NCI-H446 (cell line): ENCODE measurements around the gene EPHB4.
"Not testable (repeated sequence)": the region's sequence is repeated elsewhere in the genome, so short reads cannot be mapped to it uniquely, and the experiment has no call there.

Experiments used
- DNase-seq, 2 experiments: peaks; one replicate each; lab custom pipeline; 2025; lab: John Stamatoyannopoulos, UW

EPHB4 gene

DNA sequence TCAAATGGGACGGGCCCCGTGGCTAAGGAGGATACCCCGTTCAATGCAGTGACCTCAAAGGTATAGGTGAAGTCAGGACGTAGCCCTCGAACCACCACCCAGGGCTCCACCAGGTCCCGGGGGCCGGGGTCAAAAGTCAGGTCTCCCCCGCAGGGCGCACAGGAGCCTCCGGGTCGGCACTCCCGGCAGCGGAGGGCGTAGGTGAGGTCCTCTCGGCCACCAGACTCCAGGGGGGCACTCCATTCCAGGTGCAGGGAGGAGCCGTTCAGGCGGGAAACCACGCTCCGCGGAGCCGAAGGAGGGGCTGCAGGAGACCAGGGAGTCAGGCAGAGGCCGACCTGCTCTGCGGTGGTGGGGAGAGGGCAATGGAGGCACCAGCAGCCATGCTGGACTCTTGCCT lies 7.7 kb downstream of the EPHB4 start:
- DNase-seq, result no peak

DNA sequence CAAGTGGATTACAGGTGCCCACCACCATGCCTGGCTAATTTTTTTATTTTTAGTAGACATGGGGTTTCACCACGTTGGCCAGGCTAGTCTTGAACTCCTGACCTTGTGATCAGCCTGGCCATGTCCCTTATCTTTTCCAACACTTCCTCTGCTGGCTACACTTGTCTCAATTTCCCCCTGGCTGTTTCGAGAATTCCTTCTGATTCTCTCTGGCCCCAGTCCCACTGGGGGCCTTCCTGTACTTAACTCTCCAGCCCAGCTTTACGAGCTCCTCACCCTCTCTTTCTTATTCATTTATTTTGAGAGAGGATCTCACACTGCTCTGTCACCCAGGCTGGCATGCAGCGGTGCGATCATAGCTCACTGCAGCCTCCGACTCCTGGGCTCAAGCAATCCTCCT lies 8.5 kb downstream of the EPHB4 start:
- no peak for DNase-seq

DNA sequence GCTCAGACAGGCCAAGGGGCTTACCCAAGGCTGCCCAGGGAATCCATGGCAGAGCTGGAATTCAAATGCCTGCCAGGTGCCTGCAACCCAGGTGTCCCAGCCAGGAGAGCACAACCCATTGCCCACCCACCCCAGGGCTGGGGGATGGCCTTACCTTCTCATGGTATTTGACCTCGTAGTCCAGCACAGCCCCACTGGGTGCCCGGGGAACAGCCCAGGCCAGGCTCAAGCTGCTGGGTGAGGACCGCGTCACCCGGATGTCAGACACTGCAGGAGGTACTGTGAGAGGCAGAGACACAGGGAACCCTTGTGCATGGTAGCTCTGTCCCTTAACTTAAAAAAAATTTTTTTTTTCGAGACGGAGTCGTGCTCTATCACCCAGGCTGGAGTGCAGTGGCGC lies 9.0 kb downstream of the EPHB4 start:
- DNase-seq, result no peak

DNA sequence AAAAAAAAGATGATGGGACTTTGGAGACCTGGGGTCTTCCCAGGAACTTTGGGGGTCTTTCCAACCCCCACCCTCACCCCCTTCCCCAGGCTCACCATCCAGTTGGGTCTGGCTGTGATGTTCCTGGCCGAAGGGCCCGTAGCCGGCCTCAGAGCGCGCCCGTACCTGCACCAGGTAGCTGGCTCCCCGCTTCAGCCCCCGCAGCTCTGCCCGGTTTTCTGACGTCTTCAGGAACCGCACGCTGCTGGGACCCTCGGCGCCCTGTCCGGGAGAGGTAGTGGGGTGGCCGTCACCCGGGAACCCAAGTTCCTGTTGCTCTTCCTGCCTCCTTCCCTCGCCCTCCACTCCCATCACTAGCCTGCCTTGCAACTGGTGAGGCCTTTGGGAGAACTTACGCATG lies 10.2 kb downstream of the EPHB4 start:
- no peak for DNase-seq

DNA sequence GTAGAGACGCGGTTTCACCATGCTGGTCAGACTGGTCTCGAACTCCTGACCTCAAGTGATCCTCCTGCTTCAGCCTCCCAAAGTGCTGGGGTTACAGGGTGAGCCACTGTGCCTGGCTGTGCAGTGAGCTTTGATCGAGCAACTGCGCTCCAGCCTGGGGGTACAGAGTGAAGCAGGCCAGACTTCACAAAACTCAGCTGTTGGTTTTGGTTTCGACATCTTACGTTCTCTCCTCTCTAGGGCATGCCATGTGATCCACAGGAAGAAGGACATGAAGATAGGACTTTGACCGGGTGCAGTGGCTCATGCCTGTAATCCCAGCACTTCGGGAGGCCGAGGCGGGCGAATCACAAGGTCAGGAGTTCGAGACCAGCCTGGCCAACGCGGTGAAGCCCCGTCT lies 10.8 kb downstream of the EPHB4 start:
- not testable (repeated sequence) for DNase-seq

DNA sequence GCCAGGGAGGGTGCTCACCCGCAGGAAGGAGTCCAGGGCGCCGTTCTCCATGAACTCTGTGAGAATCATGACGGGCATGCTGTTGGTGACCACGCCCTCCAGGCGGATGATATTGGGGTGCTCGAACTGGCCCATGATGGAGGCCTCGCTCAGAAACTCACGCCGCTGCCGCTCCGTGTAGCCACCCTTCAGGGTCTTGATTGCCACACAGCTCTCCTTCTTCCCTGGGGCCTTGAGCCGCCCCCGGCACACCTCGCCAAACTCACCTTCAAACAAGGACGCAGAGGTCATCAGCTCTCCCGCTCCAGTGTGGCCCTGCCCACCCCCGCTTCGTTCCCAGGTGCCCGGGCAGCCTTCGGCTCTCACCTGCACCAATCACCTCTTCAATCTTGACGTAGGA lies 14.6 kb downstream of the EPHB4 start:
- DNase-seq, result no peak

DNA sequence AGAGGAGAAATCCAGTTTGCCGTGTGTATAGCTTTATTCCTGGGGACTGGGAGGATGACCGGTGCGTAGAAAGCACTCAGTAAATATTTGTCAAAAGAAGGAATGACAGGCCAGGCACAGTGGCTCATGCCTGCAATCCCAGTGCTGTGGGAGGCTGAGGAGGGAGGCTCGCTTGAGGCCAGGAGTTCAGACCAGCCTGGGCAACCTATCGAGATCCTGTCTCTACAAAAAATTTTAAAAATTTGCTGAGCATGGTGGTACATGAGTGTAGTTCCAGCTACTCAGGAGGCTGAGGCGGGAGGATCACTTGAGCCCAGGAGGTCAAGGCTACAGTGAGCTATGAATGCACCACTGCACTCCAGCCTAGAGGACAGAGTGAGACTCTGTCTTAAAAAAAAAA lies 15.8 kb downstream of the EPHB4 start:
- DNase-seq, result no peak

DNA sequence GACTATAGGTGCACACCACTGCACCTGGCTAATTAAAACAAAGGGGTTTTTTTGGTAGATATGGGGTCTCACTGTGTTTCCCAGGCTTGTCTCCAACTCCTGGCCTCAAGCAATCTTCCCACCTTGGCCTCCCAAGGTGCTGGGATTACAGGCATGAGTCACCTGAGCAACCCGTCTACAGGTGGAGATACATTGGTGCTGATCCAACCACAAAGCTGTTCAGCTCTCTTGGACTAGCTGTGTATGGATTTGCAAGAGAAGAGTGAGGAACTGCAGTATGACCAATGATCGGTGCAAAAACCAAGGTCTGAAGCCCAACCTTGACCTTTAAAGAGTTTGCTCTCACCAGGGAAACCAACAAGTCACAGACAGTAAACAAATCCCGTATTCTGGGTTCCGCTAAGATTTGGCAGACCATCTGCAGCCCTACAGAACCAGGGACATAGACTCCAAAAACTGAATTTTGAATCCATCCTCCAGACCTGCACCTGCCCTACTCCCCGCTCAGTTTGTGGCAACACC lies 18.9 kb downstream of the EPHB4 start:
- no peak for DNase-seq

DNA sequence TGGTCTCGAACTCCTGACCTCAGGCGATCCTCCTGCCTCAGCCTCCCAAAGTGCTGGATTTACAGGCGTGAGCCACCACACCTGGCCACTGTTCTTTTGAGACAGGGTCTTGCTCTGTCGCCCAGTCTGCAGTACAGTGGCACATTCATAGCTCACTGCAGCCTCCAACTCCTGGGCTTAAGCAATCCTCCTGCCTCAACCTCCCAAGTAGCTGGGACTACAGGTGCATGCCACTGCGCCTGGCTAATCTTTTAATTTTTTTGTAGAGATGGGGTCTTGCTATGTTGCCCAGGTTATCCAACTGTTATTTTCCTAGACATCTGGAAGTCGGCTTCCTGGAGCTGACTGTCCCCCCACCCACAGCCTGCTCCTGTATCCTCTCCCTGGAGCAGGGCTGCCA lies 20.4 kb downstream of the EPHB4 start:
- DNase-seq, result not testable (repeated sequence)

DNA sequence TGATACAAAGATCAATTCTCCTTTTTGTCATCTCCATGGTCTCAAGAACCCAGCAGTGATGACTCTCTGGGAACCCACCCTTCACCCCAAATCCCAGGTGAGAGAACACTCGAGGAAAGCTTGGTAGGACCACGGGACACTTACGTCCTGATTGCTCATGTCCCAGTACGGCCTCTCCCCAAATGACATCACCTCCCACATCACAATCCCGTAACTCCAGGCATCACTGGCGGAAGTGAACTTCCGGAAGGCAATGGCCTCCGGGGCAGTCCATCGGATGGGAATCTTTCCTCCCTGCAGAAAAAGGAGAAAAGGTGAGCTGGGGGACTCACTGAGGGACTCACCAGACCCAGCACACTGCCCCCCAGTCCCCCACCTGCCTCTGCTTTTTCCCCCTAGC lies 21.0 kb downstream of the EPHB4 start:
- DNase-seq, result no peak

DNA sequence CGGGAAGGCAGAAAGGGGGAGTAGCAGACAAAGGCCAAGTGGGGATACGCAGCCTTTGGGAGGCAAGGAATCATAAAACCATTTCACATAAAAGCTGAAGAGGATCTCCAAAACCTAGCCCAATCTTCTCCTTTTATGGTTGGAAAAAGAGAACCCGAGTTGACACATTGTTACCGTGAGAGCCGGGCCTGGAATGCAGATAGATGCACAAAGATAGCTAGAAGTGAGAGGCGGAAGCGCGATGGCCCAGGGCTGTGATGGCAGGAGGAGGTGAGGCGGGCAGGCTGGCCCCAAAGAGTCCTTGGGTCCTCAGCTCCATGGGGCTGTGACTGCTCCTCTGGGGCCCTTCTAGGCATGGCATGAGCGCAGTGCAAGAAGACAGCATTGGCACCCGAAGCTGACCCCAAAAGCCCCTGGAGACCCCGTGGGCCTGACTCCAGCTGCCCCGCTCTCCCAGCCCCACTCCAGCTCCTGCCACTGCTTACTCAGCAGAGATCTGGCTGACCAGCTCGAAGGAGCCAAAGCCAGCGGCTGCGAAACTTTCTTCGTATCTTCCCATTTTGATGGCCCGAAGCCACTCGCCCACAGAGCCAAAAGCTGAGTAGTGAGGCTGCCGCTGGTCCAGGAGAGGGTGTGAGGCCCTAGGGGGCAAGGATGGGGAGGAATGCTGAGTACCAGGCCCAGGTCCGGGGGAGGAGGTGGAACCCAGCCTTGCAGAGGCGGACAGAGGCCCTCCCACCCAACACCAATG lies 22.5 kb downstream of the EPHB4 start:
- no peak for DNase-seq

DNA sequence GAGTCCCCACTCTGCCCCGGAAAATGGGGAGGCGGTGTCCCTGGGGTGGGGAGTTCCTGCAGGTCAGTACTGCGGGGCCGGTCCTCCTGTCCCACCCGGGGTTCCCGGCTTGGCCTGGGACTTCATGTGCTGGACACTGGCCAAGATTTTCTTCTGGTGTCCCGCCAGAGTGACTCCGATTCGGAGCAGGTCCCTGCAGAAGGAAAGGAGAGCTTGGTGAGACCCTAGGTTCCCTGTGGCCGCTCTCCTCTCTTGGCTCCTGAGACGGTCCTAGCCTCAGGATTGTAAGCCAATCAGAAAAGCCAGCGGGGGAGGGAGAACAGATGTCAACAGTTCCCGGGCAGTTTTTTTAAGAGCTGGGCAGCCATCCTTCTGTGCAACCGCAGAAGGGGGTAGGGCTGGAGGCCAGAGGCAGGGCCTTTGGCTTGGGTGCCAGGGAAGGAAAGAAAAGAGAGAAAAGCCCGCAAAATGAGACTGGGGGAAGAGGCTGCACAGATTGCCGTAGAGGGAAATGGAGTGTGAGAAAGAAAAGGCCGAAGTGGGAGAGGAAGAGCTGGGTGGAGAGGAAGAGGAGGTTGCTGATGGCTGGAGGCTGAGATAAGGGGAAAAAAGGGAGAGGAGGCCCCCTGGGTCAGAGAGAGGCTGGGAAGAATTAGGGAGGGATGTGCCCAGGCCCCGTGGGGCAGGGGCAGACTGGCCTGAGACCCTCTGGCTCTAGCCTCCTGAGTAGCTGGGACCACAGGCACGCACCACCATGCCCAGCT lies 23.7 kb downstream of the EPHB4 start:
- DNase-seq, result peak; percentile 65 to 89

DNA sequence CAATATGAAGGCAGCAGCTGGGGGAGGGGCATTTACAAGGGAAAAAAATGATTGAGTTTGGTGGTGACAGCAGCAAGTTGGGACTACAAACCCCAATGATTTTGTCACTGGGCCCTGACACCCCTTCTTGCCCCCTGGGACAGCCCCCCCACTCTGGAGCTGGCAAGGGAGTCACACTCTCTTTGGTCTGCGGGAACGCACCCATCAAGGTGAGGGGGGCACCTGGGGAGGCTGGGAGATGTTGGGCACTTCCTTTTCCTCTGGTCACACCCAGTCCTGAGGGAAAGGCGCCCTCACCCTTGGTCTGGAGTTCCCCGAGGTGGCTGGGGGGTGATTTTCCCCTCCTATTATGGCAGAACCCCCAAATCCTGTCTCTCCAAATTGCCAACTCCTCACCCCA lies 24.4 kb downstream of the EPHB4 start:
- DNase-seq, result no peak

DNA sequence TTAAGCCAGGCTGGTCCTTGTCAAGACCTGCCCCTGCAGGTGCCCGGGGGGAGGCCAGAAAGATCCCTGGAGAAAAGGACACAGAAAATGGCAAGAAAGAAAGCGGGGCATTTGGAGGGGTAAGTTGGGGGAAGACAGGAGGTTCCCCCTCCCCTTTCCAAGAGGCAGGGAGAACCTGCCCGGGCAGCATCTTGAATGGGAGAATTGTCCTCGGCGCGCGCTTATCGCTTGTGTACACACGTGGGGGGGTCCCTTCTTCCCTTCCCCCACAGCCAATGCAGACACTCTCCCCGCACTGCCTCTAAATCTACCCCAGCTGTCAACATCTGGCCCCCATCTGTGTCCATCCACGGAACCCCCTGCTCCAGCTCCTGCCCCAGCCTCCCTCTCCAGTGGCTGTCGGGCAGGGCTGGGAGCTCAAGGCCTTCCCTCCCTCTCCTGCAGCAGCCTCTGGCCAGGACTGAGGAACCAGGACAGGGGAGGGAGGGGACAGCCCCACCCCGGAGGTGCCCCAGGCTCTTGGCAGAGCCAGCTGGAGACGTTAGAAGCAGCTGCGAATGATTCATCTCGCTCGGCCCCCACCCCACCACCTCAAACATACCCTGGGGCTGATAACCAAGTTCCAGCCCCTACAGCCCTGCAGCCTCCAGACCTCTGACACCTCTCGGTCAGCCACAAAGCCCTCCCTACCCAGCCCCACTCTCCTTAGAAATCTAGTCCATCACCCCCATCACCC lies 25.3 kb downstream of the EPHB4 start:
- DNase-seq, result peak in 1 of 2 experiments; percentile 12

DNA sequence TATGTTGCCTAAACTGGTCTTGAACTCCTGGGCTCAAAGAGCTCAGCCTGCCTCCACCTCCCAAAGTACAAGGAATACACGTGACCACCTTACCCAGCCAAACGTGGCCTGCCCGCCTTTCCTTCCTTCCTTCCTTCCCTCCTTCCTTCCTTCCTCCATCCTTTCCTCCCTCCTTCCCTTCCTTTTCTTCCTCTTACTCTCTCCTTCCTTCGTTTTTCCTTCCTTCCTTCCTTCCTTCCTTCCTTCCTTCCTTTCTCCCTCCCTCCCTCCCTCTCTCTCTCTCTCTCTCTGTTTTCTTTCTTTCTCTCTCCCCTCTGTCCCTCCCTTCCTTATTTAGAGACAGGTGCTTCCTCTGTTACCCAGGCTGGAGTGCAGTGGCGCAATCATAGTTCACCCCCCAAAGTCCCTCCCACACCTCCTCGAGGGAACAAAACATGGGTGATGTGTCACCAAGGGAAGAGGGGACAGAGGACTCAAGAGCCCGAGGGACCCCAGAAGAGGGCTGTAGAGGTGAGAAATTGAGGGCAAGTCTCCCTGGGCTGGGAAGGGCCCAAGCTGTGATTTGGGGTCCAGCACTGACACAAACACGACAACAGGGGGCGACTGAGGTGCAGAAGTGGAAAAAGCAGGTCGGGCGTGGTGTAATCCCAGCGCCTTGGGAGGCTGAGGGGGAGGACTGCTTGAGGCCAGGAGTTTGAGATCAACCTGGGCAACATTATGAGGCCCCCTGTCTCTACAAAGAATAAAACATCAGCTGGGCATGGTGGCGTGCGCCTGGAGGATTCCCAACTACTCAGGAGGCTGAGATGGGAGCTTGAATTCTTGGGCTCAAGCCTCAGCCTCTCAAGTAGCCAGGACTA lies 28.1 kb downstream of the EPHB4 start:
- DNase-seq, result peak; percentile 41 to 43

DNA sequence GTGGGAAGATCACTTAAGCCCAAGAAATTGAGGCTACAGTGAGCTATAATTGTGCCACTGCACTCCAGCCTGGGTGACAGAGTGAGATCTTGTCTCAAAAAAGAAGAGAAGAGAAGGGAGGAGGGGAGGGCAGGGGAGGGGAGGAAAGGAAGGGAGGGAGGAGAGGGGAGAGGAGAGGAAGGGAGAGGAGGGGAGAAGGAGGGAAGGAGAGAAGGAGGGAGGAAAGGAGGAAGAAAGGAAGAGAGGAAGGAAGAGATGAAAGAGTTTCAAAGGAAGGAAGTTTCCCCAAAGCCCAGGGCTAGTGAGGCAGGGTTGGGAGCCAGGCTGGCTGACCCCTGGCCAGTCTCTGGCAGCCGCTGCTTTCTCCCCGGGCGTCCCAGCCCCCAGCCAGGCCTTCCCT lies 32.6 kb downstream of the EPHB4 start:
- no peak for DNase-seq

DNA sequence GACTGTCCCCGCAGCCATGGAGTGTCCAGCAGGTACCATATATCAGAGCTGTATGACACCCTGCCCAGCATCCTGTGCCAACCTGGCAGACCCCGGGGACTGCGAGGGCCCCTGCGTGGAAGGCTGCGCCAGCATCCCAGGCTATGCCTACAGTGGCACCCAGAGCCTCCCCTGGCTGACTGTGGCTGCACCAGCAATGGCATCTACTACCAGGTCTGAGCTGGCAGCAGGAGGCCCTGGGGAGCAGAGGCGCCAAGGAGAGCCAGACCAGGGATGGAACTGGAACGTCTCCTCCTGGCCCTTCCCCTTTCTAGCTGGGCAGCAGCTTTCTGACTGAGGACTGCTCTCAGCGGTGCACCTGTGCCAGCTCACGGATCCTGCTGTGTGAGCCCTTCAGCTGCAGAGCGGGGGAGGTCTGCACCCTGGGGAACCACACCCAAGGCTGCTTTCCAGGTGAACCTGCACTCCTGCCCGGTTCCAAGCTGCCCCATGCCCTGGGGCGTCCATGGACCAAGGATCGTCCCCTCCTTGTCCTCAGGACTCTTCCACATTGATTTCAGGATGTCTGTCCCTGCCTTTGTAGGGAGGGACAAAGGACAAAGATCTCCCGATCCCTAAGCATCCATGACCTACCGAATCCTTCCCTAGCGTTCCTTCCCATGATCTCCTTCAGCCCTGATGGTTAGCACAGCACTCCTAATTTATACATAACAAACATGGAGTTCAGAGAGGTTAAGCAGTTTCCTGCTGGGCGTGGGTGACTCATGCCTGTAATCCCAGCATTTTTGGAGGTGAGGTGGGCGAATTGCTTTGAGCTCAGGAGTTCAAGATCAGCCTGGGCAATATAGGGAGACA lies 33.3 kb downstream of the EPHB4 start:
- DNase-seq, result no peak

DNA sequence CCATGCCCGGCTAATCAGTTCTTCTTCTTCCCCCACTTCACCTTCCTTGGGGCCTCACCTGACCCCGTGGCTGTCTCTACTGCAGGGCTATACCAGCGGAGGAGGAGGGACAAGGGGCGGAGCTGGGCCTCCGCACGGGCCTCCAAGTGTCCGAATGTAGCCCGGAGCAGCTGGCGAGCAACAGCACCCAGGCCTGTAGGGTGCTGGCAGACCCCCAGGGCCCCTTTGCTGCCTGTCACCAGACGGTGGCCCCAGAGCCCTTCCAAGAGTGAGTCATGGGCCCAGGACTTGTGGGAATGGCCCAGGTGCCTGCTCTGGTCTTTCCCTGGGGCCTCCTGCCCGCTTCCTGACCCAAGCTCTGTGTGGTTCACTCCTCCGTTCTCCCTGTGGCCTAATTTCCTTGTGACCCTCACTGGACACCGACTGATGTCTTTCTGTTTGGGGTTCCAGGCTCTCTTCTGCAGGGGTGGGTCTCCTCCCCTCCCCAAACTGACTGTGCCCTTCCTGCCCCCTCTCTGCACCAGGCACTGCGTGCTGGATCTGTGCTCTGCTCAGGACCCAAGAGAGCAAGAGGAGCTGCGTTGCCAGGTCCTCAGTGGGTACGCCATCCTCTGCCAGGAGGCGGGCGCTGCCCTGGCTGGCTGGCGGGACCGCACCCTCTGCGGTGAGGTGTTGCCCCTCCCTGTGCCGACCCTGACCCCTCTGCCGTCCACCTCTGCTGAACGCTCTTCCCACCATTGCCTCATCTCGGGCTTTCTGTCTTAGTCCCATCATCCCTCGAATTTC lies 35.2 kb downstream of the EPHB4 start:
- DNase-seq, result no peak

DNA sequence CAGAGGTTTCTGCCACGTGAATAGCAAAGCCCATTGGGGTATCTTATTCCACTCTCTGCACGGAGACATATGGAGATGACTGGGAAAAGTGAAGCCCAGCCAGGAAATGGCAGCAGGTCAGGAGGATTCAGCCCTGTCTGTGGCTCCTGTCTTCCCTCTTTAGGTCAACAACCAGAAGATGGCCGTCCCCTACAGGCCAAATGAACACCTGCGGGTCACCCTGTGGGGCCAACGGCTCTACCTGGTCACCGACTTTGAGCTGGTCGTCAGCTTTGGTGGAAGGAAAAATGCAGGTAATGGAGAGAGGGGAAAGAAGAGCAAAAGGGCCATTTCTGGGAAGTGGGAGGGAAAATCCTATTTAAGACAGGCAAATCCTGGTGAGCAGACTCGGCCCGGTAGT lies 38.3 kb downstream of the EPHB4 start:
- DNase-seq, result no peak

DNA sequence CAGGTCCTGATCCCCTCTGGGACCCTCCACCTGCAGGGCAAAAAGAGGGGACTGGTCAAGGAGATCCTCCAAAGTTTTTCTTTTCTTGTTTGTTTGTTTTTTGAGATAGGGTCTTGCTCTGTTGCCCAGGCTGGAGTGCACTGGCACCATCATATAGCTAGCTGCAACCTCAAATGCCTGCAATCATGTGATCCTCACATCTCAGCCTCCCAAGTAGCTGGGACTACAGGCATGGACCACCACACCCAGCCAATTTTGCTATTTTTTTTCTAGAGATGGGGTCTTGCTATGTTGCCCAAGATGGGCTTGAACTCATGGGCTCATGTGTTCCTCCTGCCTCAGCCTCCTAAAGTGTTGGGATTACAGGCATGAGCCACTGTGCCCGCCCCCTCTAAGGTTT lies 41.0 kb downstream of the EPHB4 start:
- no peak for DNase-seq
